RPMI7951 (cell line): ENCODE measurements around the gene ANKRD11. TPM values are rescaled to one million over a fixed set of nuclear protein-coding genes. Genes with fewer than 3 reads are reported as not detected.
"Not testable (repeated sequence)": the region's sequence is repeated elsewhere in the genome, so short reads cannot be mapped to it uniquely, and the experiment has no call there.

ENCODE experiments used
- DNase-seq: peaks from one replicate; pipeline ENCODE4 v3.0.0-alpha.2; 2012; ENCODE audit warnings: low read depth
- total RNA-seq: library from RNA; depleted of rRNA; stranded (reverse); fragments of >200 nt; shearing (Covaris generic); gene quantifications from 2 replicates; pipeline ENCODE4 v1.2.3, GENCODE V29; 2014

The ANKRD11 gene
- total RNA-seq, 1 experiment from 2014 or later = 31.2 TPM

DNA sequence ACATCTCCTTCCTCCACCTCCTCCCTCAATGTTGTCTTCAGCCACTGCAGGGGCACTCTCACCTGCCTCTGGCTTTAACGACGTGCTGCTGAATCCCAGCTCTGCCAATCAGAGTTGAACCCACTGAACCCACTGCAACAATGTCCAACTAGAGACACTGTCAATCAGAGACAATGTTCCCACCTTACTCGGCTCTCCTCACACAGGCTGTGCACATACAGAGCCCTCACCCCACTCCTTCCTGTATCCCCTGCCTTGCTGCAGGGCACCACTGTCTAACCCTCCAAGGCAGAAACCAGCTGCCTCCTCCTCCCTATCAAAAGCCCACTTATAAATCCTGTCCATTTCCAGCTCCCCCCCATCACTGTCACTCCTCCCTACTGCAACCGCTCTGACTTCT lies 58.7 kb downstream of the ANKRD11 start:
- no peak for DNase-seq

- DNase-seq = no peak
These were observed 59.2 kb downstream of the ANKRD11 start for GRCh38 chr16:89431158-89431584.

GRCh38 chr16:89430436-89431157 lies 59.8 kb downstream of the ANKRD11 start:
- no peak for DNase-seq

DNA sequence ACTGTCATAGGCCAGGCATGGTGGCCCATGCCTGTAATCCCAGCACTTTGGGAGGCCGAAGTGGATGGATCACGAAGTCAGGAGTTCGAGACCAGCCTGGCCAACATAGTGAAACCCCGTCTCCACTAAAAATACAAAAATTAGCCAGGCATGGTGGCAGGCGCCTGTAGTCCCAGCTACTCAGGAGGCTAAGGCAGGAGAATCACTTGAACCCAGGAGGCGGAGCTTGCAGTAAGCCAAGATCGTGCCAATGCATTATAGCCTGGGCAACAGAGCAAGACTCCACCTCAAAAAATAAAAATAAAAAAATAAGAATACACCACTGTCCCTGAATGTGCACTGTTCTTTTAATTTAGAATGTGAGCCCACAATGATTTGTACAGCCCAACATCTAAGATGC lies 61.8 kb downstream of the ANKRD11 start:
- not testable (repeated sequence) for DNase-seq

GRCh38 chr16:89426736-89427530 lies 63.4 kb downstream of the ANKRD11 start:
- DNase-seq = peak; percentile 63

GRCh38 chr16:89425523-89425922 lies 64.8 kb downstream of the ANKRD11 start:
- DNase-seq = no peak

DNA sequence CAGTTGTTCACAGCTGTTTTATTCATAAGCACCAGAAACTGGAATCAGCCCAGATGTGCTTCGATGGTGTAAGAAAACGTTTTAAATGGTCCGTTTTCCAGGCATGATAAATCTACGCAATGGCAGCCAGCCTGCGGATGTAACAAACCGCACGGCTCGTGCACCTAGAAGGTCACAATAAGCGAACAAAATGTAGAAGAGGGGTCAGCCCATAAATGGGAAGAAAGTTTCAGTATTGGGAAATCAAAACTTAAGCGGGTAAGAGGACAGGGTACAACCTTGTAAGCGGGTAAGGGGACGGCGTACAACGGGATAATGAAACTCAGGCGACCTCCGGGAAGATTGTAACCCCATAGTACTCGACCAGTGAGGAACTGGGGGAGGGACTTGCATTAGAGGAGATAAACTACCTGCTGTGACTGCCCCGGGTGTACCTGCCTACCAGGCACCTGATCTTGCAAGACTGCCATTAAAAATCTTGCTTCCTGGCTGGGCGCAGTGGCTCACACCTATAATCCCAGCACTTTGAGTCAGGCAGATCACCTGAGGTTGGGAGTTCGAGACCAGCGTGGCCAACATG lies 66.6 kb downstream of the ANKRD11 start:
- no peak for DNase-seq

- DNase-seq = peak; percentile 83
These were observed 67.3 kb downstream of the ANKRD11 start for GRCh38 chr16:89422905-89423630.

DNA sequence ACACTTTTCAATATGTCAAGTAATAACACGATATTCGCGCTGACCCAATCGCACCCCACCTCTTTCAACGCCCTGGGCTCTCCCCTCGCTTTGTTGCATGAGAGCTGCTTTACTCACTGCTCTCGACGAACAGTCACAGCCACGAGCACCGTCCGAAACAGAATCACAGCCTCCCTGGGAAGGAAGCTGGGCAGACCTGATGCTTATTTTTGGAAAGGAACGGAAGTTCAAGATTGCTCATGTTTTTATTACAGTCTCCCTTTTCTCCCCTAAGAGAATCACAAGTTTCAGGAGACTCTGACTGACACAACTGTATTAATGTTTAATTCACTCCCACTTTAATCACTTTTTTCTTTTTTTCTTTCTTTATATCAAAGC lies 67.8 kb downstream of the ANKRD11 start:
- peak; percentile 80 for DNase-seq

GRCh38 chr16:89421300-89421699 lies 69.1 kb downstream of the ANKRD11 start:
- not testable (repeated sequence) for DNase-seq

GRCh38 chr16:89420204-89420603 lies 70.2 kb downstream of the ANKRD11 start:
- DNase-seq = no peak

GRCh38 chr16:89418352-89418751 lies 72.0 kb downstream of the ANKRD11 start:
- DNase-seq = no peak

- no peak for DNase-seq
These were observed 73.0 kb downstream of the ANKRD11 start for GRCh38 chr16:89417352-89417751.

GRCh38 chr16:89413811-89414585 lies 76.4 kb downstream of the ANKRD11 start:
- no peak for DNase-seq

GRCh38 chr16:89412811-89413210 lies 77.5 kb downstream of the ANKRD11 start:
- no peak for DNase-seq

- DNase-seq = no peak
These were observed 79.0 kb downstream of the ANKRD11 start for GRCh38 chr16:89411335-89411850.

DNA sequence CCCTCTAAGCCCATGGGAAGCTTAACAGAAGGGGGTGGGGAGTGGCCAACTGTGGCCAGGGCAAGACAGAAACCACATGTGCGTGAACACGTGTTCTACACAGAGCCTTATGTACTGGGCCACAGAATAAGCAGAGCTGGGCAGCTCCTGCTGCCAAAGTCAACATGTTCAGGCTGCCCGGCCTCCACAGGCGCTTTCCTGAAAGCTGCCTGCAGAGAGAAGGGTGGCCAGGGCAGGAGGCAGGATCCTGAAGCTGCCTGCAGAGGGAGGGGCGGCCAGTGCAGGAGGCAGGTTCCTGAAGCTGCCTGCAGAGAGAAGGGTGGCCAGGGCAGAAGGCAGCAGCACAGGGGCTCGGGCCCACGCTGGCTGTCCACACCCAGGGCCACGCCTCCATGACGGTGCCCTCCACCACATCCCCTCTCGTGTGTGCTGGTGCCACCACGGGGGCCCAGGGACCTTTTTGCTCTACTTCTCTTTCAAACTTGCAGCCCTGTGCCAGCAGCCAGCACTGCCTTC lies 79.5 kb downstream of the ANKRD11 start:
- peak; percentile 86 for DNase-seq

GRCh38 chr16:89410322-89410721 lies 80.0 kb downstream of the ANKRD11 start:
- DNase-seq = no peak

DNA sequence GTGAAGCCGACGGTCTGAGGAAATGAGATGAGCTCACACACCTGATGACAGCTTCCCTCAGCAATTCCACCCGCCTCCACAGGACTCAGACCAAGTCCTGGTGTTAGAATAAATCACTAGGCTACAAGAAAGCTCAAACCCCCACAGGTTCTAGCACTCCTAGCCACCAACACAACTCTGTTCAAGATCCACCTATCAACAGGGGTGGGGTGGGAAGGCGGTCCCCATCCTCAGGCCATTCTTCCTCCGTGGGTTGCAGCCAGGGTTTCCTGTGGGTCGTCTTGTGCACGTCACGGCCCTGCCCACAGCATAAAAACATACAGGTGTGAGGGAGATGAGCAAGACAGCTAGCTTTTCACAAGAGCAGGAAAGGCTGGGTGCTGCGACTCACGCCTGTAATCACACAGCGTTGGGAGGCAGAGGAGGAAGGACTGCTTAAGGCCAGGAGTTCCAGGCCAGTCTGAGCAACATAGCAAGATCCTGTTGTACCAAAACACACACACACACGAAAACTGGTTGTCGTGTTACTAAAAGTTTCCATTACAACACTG lies 81.1 kb downstream of the ANKRD11 start:
- DNase-seq = no peak

DNA sequence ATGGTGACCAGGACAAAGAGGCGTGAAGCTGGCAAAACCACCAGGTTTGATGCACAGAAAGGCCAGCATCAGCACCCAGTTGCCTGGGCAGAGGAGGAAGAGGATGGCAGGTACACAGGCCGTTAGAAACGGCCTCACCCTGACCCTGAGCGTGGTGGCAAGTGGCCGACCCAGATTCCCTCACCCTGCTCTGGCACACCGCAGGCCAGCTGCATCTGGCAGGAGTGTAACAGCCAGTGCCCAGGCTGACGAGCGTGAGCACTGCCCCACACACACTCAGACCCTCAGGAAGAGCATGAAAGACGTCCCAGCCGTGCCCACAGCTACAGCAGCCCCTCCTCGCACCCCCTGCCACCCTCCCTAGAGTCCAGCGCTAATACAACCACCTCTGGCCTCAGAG lies 82.0 kb downstream of the ANKRD11 start:
- DNase-seq = no peak

- peak; percentile 25 for DNase-seq
These were observed 82.4 kb downstream of the ANKRD11 start for GRCh38 chr16:89407925-89408300.
